Neural crest cell (in vitro differentiated cells): ENCODE data around the gene CYB5D1. TPM values are rescaled to one million over a fixed set of nuclear protein-coding genes. Genes with fewer than 3 reads are reported as not detected.

Experiments used
- DNase-seq: peaks from one replicate; pipeline ENCODE4 v3.0.0; 2021; ENCODE audit warnings: low read depth, mixed read lengths, low spot score
- H3K27ac Mint-ChIP-seq: one replicate; pipeline ENCODE4 v1.8.0; 2021; ENCODE audit warnings: mild to moderate bottlenecking, mixed read lengths; ENCODE audit not compliant: unreplicated experiment
- H3K27me3 Mint-ChIP-seq: 2 replicates; pipeline ENCODE4 v1.8.0; 2021; ENCODE audit warnings: low read depth, mild to moderate bottlenecking, mixed read lengths
- H3K36me3 Mint-ChIP-seq: 2 replicates; pipeline ENCODE4 v1.8.0; 2021; ENCODE audit warnings: low read depth, mild to moderate bottlenecking, mixed read lengths
- H3K4me1 Mint-ChIP-seq: 2 replicates; pipeline ENCODE4 v1.8.0; 2021; ENCODE audit warnings: mixed read lengths
- H3K4me3 Mint-ChIP-seq: one replicate; pipeline ENCODE4 v1.8.0; 2021; ENCODE audit warnings: mild to moderate bottlenecking, mixed read lengths
- H3K9me3 Mint-ChIP-seq: 2 replicates; pipeline ENCODE4 v1.8.0; 2021; ENCODE audit warnings: mixed read lengths
- CTCF ChIP-seq: fragments of 200-600 bp; sonication (generic); conservative IDR thresholded peaks from 2 replicates; pipeline ENCODE4 v1.5.0; 2021; ENCODE audit warnings: antibody characterized with exemption, mild to moderate bottlenecking
- total RNA-seq: library from RNA; stranded (reverse); gene quantifications from 2 replicates; pipeline ENCODE4 v1.2.1, GENCODE V29; 2021

CYB5D1 gene
- total RNA-seq, 1 donor from 2014 or later, result 12.7 TPM

- H3K27ac Mint-ChIP-seq, result no peak overlapping the region
- H3K4me3 Mint-ChIP-seq, result no peak overlapping the region
- DNase-seq, result no peak
- H3K36me3 Mint-ChIP-seq, result peaks cover 22% of the 10 kb centered on the region
- no peaks in the 10 kb centered on the region for H3K27me3 Mint-ChIP-seq
- TF ChIP-seq CTCF, result no peak
- no peaks in the 10 kb centered on the region for H3K9me3 Mint-ChIP-seq
- H3K4me1 Mint-ChIP-seq, result peaks cover 14% of the 10 kb centered on the region
Measured at GRCh38 chr17:7894226-7894625, 36.4 kb downstream of the CYB5D1 start.

- no peak for TF ChIP-seq CTCF
- Mint-ChIP-seq H3K4me3 (no peak overlapping the region), H3K4me1 (peaks cover 14% of the 10 kb centered on the region), H3K27ac (no peak overlapping the region), H3K9me3 (no peaks in the 10 kb centered on the region), H3K36me3 (peaks cover 26% of the 10 kb centered on the region), H3K27me3 (no peaks in the 10 kb centered on the region)
- DNase-seq, result no peak
Measured at GRCh38 chr17:7894866-7895265, 37.1 kb downstream of the CYB5D1 start.

- TF ChIP-seq CTCF, result no peak
- H3K27ac Mint-ChIP-seq, result no peak overlapping the region
- peaks cover 14% of the 10 kb centered on the region for H3K4me1 Mint-ChIP-seq
- DNase-seq, result no peak
- peaks cover 25% of the 10 kb centered on the region for H3K36me3 Mint-ChIP-seq
- H3K4me3 Mint-ChIP-seq, result no peak overlapping the region
- no peaks in the 10 kb centered on the region for H3K9me3 Mint-ChIP-seq
- H3K27me3 Mint-ChIP-seq, result no peaks in the 10 kb centered on the region
Measured at GRCh38 chr17:7897090-7897489, 39.3 kb downstream of the CYB5D1 start.

GRCh38 chr17:7897773-7898172 is 40.0 kb downstream of the CYB5D1 start:
- no peak for DNase-seq
- H3K4me3 Mint-ChIP-seq, result no peak overlapping the region
- H3K27me3 Mint-ChIP-seq, result no peaks in the 10 kb centered on the region
- H3K4me1 Mint-ChIP-seq, result peaks cover 14% of the 10 kb centered on the region
- TF ChIP-seq CTCF, result peak; percentile 43
- no peak overlapping the region for H3K27ac Mint-ChIP-seq
- no peaks in the 10 kb centered on the region for H3K9me3 Mint-ChIP-seq
- peaks cover 27% of the 10 kb centered on the region for H3K36me3 Mint-ChIP-seq

- peak overlapping the region; percentile 50 for H3K27ac Mint-ChIP-seq
- no peaks in the 10 kb centered on the region for H3K4me1 Mint-ChIP-seq
- DNase-seq, result no peak
- H3K9me3 Mint-ChIP-seq, result no peaks in the 10 kb centered on the region
- TF ChIP-seq CTCF, result no peak
- peaks cover 15% of the 10 kb centered on the region for H3K36me3 Mint-ChIP-seq
- no peaks in the 10 kb centered on the region for H3K27me3 Mint-ChIP-seq
- no peak overlapping the region for H3K4me3 Mint-ChIP-seq
Measured at GRCh38 chr17:7903154-7904103, 45.6 kb downstream of the CYB5D1 start.
